ENCODE data around the gene SLC4A4.

GRCh38 chr4:71405791-71406190, 67.0 kb downstream of the SLC4A4 start:
- TF ChIP-seq CTCF (IDR thresholded peaks at IDR 0.05) (no peak), POLR2A (IDR thresholded peaks at IDR 0.05) (no peak)

Data from Peyer's patch (tissue), 4 donors.